ENCODE data around the gene DNAJC13.
"Not testable (repeated sequence)": the region's sequence is repeated elsewhere in the genome, so short reads cannot be mapped to it uniquely, and the experiment has no call there.

DNAJC13 gene

GRCh38 chr3:132550579-132551305 is 133.4 kb downstream of the DNAJC13 start:
- H3K4me3 ChIP-seq (ENCODE audit: low read length), result no peak overlapping the region
- no peak for DNase-seq (ENCODE audit: low read depth)
- TF ChIP-seq CTCF (conservative IDR thresholded peaks at IDR 0.05; ENCODE audit: low read depth, low read length), result no peak

DNA sequence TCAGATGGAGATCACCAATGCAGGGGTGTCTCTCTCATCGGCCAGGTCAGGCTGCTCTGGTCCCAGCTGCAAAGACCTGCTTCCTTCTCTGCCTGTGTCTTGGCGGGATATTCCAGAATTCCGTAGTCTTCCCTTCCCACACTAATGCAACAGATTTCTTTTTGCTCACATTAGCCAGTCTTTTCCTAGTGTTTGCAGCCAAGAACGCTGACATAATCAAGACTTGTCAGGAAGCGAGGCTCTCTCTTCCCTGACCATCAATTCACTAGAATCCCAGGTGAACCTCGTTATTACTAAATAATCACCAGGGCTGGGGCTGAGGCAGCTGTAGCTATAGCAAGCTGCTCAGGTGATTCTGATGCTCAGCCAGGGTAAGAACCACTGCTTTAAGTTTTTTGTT is 136.5 kb downstream of the DNAJC13 start:
- no peak overlapping the region for H3K4me3 ChIP-seq (ENCODE audit: low read length)
- no peak for DNase-seq (ENCODE audit: low read depth)
- TF ChIP-seq CTCF (conservative IDR thresholded peaks at IDR 0.05; ENCODE audit: low read depth, low read length), result no peak

DNA sequence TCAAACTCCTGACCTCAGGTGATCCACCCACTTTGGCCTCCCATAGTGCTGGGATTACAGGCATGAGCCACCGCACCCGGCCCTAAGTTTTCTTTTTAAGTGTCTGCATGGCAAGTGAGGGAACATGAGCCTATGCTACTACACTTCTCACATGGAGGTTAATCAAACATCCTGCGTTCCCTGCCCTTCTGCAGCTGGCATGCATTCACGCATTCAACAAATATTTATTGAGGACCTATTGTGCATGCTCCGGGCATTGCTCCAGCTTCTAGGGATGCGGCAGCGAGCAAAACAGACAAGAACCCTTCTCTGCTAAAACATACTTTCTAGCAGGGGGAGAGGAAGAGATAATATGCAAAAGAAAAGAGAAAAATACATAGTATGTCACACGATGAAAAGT is 137.1 kb downstream of the DNAJC13 start:
- no peak for TF ChIP-seq CTCF (conservative IDR thresholded peaks at IDR 0.05; ENCODE audit: low read depth, low read length)
- no peak overlapping the region for H3K4me3 ChIP-seq (ENCODE audit: low read length)
- no peak for DNase-seq (ENCODE audit: low read depth)

GRCh38 chr3:132555306-132556035 is 138.2 kb downstream of the DNAJC13 start:
- DNase-seq (ENCODE audit: low read depth), result no peak
- no peak overlapping the region for H3K4me3 ChIP-seq (ENCODE audit: low read length)
- no peak for TF ChIP-seq CTCF (conservative IDR thresholded peaks at IDR 0.05; ENCODE audit: low read depth, low read length)

- DNase-seq (ENCODE audit: low read depth); H3K4me3 ChIP-seq (ENCODE audit: low read length): not testable (repeated sequence)
Measured at GRCh38 chr3:132556036-132556386, 138.7 kb downstream of the DNAJC13 start.

- DNase-seq (ENCODE audit: low read depth), result no peak
- TF ChIP-seq CTCF (conservative IDR thresholded peaks at IDR 0.05; ENCODE audit: low read depth, low read length), result no peak
- no peak overlapping the region for H3K4me3 ChIP-seq (ENCODE audit: low read length)
Measured at GRCh38 chr3:132556508-132557159, 139.3 kb downstream of the DNAJC13 start.

- no peak for DNase-seq (ENCODE audit: low read depth)
- no peak overlapping the region for H3K4me3 ChIP-seq (ENCODE audit: low read length)
- no peak for TF ChIP-seq CTCF (conservative IDR thresholded peaks at IDR 0.05; ENCODE audit: low read depth, low read length)
Measured at GRCh38 chr3:132561003-132561402, 143.7 kb downstream of the DNAJC13 start.
